TTC549 (cell line): ENCODE data around the gene RFX1.
"Not testable (repeated sequence)": the region's sequence is repeated elsewhere in the genome, so short reads cannot be mapped to it uniquely, and the experiment has no call there.

Experiments
- FAIRE-seq: peaks from 2 replicates; lab custom pipeline; 2012; peaks lifted over from hg19 to GRCh38; lab: Jason Lieb, UNC

The RFX1 gene

DNA sequence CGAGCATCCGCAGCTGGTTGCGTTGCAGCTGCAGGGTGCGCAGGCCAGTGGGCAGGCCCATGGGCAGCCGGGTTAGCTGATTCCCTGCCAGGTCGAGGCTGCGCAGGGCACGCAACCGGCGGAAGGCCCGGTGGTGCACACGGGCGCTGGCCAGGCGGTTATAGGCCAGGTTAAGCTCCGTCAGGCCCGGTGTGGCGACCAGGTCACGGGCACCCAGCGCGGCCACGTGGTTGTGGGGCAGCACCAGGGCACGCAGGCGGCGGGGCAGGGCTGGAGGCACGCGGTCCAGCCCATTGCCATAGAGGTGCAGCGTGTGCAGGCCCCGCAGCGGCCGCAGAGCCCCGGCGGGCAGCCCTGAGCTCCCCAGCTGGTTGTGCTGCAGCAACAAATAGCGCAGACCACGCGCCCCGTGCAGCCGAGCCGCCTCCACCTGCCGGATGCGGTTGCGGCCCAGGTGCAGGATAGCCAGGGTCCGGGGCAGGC lies 73.2 kb downstream of the RFX1 start:
- FAIRE-seq = no peak

DNA sequence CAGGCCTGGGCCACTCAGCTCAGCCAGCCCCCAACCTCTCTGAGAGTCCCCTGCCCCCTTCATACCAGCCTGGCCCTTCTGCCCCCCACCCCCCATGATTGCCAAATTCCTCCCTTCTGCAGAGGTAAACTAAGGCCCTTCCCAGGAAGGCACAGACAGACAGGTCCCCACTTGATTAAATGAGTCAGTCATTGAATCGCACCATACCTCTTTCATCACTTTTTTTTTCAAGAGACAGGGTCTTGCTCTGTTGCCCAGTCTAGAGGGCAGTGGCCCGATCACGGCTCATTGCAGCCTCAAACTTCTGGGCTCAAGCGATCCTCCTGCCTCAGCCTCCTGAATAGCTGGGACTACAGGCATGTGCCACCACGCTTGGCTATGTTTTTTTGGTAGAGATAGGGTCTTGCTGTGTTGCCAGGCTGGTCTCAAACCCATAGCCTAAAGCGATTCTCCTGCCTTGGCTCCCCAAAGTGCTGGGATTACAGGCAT lies 73.9 kb downstream of the RFX1 start:
- FAIRE-seq = no peak

DNA sequence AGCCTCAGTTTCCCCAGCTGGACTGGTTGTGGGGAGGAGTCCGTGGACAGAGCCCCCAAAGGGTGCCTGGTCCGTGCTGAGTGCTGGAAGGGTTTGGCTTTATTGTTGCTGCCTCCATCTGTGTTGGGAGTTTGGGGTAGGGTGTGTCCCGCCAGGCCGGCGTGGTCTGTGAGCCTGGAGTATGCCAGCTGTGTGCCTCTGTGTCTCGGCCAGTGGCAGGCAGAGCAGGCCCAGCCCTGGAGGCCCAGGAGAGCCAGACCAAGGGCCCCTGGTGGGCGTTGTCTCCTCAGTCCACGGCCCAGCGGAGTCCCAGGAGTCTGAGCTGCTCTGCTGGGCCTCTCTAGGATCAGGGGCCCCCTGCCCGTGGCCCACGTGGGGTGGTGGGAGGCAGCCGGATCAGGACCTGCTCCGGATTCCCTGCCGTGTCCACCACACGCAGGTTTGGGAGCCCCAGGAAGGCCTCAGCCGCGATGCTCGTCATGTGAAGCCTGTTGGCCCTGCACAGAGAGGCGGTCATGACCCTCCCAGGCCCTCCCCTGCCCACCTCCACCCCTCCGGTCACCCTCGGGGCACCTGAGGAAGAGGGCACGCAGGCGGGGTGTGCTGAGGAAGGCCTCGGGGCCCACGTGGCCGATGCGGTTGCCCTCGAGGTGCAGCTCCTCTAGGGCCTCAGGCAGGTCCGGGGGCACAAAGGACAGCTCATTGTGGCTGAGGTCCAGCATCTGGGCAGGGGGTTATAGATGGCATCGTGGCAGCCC lies 74.5 kb downstream of the RFX1 start:
- FAIRE-seq = no peak

DNA sequence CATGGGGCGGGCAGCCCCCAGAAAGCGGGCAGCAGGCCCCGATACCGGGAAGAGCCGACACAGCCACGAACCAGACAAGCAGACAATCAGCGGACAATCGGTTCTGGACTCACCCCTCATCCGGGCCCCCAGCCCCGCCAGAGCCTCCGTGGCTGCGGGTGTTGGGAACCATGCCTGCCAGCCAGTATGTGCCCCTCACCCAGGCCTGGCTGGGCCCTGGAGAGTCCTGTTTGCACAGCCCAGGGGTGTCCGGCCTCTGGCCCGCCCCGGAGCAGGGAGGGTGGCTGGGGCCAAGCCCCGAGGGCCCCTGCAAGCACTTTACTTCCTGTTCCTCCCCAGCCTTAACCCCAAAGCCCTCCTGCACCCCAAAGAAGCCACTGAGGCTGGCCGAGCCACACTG lies 75.7 kb downstream of the RFX1 start:
- no peak for FAIRE-seq

DNA sequence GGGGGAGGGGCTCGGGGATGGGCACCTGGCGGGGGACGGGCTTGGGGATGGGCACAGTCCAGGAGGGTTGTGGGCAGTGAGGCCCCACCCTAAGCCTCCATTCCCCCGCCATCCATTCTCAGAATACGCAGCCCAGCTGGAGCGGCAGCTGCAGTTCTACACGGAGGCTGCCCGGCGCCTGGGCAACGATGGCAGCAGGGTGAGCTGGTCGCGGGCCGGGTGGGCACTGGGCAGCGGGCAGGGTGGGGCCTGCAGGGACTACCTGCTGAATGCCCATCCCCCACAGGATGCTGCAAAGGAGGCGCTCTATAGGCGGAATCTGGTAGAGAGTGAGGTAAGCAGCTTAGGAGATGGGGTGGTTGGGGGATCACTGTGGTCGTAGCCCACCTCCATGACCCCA lies 76.2 kb downstream of the RFX1 start:
- FAIRE-seq = no peak

DNA sequence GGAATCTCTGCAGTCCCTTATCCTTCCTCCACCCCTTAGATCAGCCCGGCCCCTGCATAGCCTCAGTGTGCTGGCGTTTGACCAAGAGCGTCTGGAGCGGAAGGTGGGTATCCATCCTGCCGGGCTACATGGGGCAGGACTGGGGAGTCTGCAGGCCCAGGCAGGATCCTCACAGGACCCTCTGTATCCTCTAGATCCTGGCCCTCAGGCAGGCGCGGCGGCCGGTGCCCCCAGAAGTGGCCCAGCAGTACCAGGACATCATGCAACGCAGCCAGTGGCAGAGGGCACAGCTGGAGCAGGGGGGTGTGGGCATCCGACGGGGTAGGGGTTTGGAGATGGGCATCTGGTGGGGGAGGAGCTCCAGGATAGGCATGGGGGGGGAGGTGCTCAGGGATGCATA lies 76.8 kb downstream of the RFX1 start:
- FAIRE-seq = no peak

DNA sequence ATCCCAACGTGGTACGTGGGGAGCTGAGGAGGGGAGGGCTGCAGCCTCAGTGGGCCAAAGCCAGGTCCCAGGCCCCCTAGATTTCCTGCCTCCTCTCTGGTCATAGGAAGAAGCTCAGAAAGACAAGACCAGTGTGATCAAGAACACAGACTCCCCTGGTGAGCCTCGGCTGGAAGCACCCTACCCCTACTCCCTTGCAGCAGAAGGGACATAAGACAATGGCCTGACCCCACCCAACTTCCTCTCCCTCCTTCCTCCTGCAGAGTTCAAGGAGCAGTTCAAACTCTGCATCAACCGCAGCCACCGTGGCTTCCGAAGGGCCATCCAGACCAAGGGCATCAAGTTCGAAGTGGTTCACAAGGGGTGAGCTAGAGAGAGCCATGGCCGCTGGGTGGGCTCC lies 79.4 kb downstream of the RFX1 start:
- FAIRE-seq = no peak

DNA sequence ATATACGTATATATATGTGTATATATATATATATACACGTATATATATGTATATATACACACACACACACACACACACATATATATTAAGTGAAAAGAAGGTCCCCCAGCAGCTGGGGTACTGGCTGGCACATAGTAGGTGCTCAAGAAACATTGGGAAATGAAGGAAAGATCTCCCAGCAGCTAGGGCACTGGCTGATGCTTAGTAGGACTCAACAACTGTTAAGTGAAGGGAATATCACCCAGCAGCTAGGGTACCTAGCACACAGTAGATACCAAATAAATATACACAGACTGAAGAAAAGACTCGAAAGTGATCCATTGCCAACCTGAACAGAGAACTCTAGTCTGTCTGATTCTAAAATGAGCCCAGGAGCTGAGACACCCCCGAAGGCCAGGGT lies 80.1 kb downstream of the RFX1 start:
- FAIRE-seq = no peak

DNA sequence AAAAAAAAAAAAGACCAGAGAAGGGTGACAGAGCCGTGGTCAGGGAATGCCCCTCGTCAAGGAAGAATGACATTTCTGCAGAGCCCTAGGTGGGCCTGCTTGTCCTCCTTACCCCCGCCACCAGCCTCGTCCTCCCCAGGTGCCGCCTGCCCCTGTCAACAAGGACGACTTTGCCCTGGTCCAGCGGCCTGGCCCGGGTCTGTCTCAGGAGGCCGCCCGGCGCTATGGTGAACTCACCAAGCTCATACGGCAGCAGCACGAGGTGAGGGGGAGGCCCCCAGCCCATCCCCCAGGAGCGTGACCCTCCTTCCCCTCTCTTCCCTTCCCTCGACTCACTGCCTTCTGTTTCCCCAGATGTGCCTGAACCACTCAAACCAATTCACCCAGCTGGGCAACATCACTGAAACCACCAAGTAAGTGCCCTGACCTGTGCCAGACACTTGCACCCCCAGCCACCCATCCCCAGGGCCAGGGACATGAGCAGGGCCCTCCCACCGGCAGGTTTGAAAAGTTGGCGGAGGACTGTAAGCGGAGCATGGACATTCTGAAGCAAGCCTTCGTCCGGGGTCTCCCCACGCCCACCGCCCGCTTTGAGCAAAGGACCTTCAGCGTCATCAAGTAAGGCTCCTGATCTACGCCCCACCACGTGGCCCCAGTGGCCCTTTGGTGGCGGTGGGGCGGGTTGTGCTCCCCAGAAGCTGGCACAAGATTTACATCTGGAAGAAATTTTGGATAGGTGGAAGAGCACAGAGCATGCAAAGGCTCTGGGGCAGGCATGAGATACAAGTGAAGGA lies 82.7 kb downstream of the RFX1 start:
- FAIRE-seq = no peak

DNA sequence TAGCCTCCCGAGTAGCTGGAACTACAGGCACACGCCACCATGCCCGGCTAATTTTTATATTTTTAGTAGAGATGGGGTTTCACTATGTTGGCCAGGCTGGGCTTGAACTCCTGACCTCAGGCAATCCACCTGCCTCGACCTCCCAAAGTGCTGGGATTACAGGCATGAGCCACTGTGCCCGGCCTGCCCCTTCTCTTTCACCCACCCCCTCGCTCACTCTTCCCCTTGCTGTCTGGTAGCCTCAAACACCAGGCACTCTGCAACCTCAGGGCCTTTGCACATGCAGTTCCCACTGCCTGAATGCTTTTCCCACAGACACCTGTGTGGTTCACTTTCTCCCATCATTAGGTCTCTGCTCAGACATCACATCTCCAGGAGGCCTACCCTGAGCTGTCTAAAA lies 84.0 kb downstream of the RFX1 start:
- not testable (repeated sequence) for FAIRE-seq

DNA sequence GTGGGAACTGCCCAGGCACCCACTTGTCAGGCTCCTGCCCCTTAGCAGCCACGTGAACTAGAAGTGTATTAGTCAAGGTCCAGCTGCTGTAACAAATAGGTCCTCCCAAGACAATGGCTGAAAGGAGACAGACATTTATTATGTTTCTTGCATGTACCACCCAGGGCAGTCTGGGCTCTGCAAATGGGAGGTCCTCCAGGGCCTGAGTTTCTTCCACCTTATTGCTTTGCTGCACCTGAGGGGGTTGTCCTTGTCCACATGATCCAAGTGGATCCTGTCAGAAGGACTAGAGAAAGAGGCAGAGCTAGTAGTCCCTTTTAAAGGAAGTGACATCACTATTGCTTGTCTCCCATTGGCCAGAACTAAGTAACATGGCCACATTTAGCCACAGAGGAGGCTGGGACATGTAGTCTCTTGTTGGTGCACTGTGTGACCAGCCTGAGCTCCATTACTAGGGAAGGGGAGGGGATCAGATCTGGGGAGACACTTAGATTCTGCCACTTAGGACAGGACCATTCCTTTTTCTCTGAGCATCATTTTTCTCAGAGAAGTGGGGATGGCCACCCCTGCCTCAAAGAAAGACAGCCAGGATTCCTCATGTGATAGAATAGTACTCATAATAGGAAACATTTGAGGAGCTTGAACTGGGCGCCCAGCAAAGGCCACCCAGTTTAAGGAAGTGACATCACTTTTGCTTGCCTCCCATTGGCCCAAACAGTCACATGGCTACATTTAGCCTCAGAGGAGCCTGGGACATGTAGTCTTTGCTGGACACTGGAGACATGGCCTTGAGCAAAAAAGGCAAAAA lies 85.0 kb downstream of the RFX1 start:
- peak; percentile 89 for FAIRE-seq

DNA sequence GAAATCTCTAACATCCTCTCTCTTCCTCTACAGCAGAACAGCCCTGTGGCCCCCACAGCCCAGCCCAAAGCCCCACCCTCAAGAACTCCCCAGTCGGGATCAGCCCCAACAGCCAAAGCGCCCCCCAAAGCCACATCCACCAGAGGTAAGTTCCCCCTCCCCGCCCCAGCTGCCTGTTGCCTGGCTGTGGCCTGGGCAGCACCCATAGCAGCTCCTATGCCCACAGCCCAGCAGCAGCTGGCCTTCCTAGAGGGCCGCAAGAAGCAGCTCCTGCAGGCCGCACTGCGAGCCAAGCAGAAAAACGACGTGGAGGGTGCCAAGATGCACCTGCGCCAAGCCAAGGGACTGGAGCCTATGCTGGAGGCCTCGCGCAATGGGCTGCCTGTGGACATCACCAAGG lies 85.6 kb downstream of the RFX1 start:
- FAIRE-seq = no peak

DNA sequence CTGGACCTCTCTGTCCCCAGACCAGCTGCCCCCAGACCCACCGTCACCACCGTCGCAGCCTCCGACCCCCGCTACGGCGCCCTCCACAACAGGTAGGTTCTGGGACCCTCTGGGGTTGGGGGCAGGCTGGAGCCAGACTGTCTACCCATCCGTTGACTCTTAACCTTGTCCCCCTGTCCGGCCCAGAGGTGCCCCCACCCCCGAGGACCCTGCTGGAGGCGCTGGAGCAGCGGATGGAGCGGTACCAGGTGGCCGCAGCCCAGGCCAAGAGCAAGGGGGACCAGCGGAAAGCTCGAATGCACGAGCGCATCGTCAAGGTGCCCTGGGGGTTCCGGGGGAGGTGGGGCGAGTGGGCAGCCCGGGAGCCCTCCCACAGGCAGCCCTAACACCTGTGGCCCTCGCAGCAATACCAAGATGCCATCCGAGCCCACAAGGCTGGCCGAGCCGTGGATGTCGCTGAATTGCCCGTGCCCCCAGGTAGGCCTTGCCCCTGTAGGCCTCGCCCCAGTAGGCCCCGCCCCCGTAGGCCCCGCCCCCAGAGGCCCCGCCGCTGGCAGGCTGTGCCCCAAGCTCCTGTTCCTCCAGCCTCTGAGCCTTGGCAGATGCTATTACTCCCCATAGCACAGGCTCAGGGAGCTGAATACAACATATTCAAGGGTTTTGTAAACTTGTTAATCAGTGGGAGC lies 87.3 kb downstream of the RFX1 start:
- no peak for FAIRE-seq

DNA sequence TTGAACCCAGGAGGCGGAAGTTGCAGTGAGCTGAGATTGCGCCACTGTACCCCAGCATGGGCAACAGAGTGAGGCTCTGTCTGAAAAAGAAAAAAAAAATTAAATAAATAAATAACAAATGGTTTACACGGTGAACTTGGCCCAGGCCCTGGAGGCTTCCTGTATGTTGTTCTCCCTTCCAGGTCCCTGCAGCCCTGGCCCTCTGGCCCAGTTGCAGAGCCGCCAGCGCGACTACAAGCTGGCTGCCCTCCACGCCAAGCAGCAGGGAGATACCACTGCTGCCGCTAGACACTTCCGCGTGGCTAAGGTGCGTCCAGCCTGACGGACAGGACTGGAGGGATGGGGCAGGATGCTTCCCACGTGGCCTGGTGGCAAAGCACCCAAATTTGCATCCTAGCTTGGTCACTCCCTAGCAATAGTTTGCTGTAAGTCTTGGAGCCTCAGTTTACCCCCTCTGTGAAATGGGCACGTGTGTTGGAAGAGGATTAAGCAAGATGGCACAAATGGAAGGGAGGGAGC lies 88.2 kb downstream of the RFX1 start:
- no peak for FAIRE-seq

DNA sequence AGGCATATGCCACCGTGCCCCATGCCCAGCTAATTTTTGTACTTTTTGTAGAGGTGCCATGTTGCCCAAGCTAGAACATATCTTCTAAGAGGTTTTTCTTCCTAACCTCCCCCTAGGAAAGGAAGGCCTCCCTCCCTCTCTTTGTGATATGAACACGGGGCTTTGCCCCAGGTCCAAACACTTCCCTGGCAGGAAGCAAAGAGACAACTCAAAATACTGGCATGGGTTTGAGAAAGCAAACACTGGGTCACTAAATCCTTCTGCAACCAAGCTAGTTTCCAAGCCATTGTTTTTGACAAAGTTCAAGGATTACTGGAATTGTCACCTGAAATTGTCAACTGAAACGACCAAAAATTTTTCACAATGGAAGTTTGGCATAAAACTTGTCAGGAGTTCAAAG lies 91.3 kb downstream of the RFX1 start:
- FAIRE-seq = no peak

DNA sequence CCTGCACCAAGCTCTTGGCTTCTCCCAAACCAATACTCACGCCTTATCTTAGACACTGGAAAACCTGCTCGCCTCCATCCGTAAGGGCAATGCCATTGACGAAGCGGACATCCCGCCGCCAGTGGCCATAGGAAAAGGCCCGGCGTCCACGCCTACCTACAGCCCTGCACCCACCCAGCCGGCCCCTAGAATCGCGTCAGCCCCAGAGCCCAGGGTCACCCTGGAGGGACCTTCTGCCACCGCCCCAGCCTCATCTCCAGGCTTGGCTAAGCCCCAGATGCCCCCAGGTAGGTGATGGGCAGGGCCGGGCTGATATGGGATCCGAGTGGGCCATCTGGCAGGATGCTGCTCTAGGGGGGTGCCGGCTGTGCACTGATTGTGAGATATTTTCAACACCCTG lies 92.8 kb downstream of the RFX1 start:
- no peak for FAIRE-seq
